Measurements from ENCODE around the gene GLT1D1. TPM values are rescaled to one million over a fixed set of nuclear protein-coding genes. Genes with fewer than 3 reads are reported as not detected.

The GLT1D1 gene
- total RNA-seq, 1 experiment from 2014 or later, result not detected

- H4K20me1 ChIP-seq (ENCODE audit: low read length), result no peaks in the 10 kb centered on the region
- no peaks in the 10 kb centered on the region for H3K4me1 ChIP-seq (ENCODE audit: insufficient read depth, low read length)
- H3F3A ChIP-seq (ENCODE audit: low read length, unreplicated experiment), result no peaks in the 10 kb centered on the region
- intact Hi-C loops (cut with micrococcal nuclease), result no loop called here
- TF ChIP-seq CTCF (conservative IDR thresholded peaks at IDR 0.05; ENCODE audit: low read depth, low read length) (no peak), EZH2phosphoT487 (IDR thresholded peaks at IDR 0.05; ENCODE audit: borderline replicate concordance, low read length) (no peak), EZH2 (IDR thresholded peaks at IDR 0.05; ENCODE audit: low read length, unreplicated experiment) (no peak)
- no peak overlapping the region for H3K4me3 ChIP-seq (ENCODE audit: low read length)
- H3K27me3 ChIP-seq (ENCODE audit: low read length), result peaks cover 15% of the 10 kb centered on the region; the same call in 1 of the 2 replicates
- H3K36me3 ChIP-seq (ENCODE audit: low read depth, low read length), result no peaks in the 10 kb centered on the region
- ATAC-seq (no peak), DNase-seq (no peak)
- no TSS peak for BruUV-seq (replicated peaks)
- CTCF ChIA-PET, result no interaction called here
- H3K9ac ChIP-seq (ENCODE audit: low read length), result no peak overlapping the region
- no peaks in the 10 kb centered on the region for H3K9me2 ChIP-seq (replicated peaks; ENCODE audit: low read length)
- POLR2A ChIA-PET (ENCODE audit: unreplicated experiment), result no interaction called here
- no peak overlapping the region for H2AFZ ChIP-seq (ENCODE audit: low read length)
- no peaks in the 10 kb centered on the region for H3K79me2 ChIP-seq (ENCODE audit: low read length)
- H3K9me3 ChIP-seq (ENCODE audit: low read length), result peaks cover 12% of the 10 kb centered on the region
- H3K27ac ChIP-seq (ENCODE audit: low read length), result no peak overlapping the region
- no peak overlapping the region for H3K4me2 ChIP-seq (ENCODE audit: low read length)
Observed at GRCh38 chr12:129025055-129025454, 171.8 kb downstream of the GLT1D1 start.

GRCh38 chr12:129028844-129029243, 175.6 kb downstream of the GLT1D1 start:
- TF ChIP-seq EZH2phosphoT487 (IDR thresholded peaks at IDR 0.05; ENCODE audit: borderline replicate concordance, low read length), result no peak
- no peak for TF ChIP-seq EZH2 (IDR thresholded peaks at IDR 0.05; ENCODE audit: low read length, unreplicated experiment)
- TF ChIP-seq CTCF (conservative IDR thresholded peaks at IDR 0.05; ENCODE audit: low read depth, low read length), result no peak
- Histone ChIP-seq H3K4me1 (ENCODE audit: insufficient read depth, low read length) (no peaks in the 10 kb centered on the region), H3K79me2 (ENCODE audit: low read length) (no peaks in the 10 kb centered on the region), H3K9me2 (replicated peaks; ENCODE audit: low read length) (no peaks in the 10 kb centered on the region), H2AFZ (ENCODE audit: low read length) (no peak overlapping the region), H3K4me2 (ENCODE audit: low read length) (no peak overlapping the region), H3F3A (ENCODE audit: low read length, unreplicated experiment) (no peaks in the 10 kb centered on the region), H3K4me3 (ENCODE audit: low read length) (no peak overlapping the region), H3K27me3 (ENCODE audit: low read length) (peaks cover 35% of the 10 kb centered on the region), H3K27ac (ENCODE audit: low read length) (no peak overlapping the region), H3K9ac (ENCODE audit: low read length) (no peak overlapping the region), H4K20me1 (ENCODE audit: low read length) (no peaks in the 10 kb centered on the region), H3K9me3 (ENCODE audit: low read length) (no peaks in the 10 kb centered on the region), H3K36me3 (ENCODE audit: low read depth, low read length) (no peaks in the 10 kb centered on the region)
- no TSS peak for BruUV-seq (replicated peaks)
- POLR2A ChIA-PET (ENCODE audit: unreplicated experiment), result no interaction called here
- no peak for ATAC-seq
- DNase-seq, result no peak
- intact Hi-C loops (cut with micrococcal nuclease), result no loop called here
- CTCF ChIA-PET, result no interaction called here

Other genes starting within 250 kb of the GLT1D1 start
- gene SLC15A4, start 29.5 kb upstream of the GLT1D1 start, total RNA-seq (2014; rRNA removed), result 19.4 and 20.8 TPM in 2 replicates

Measured in PC-3 (cell line).